ENCODE results near the gene MYB.
"Not testable (repeated sequence)": the region's sequence is repeated elsewhere in the genome, so short reads cannot be mapped to it uniquely, and the experiment has no call there.

Gene MYB

DNA sequence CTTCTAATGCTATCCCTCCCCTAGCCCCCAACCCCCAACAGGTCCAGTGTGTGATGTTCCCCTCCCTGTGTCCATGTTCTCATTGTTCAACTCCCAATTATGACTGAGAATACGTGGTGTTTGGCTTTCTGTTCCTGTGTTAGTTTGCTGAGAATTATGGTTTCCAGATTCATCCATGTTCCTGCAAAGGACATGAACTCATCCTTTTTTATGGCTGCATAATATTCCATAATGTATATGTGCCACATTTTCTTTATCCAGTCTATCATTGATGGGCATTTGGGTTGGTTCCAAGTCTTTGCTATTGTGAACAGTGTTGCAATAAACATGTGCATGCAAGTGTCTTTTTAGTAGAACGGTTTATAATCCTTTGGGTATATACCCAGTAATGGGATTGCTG is 30.6 kb upstream of the MYB start:
- H3K36me3 ChIP-seq (ENCODE audit: control insufficient read depth in 2 of 2, insufficient read depth in 1 of 2, low read length in 2 of 2); POLR2A ChIA-PET; H3K9me3 ChIP-seq (ENCODE audit: control insufficient read depth, insufficient read depth, low read depth, low read length); H3K27ac ChIP-seq (ENCODE audit: extremely low read depth, low read depth, low read length); H3K4me3 ChIP-seq (ENCODE audit: low read depth, low read length); H3K4me1 ChIP-seq (ENCODE audit: control insufficient read depth, insufficient read depth, low read length); CTCF ChIA-PET: not testable (repeated sequence)
- TF ChIP-seq, protein P1, sequence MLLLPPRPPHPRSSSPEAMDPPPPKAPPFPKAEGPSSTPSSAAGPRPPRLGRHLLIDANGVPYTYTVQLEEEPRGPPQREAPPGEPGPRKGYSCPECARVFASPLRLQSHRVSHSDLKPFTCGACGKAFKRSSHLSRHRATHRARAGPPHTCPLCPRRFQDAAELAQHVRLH (tag by site-specific recombination; IDR thresholded peaks at IDR 0.05) = 0 out of 2 replicates have a peak, but pooled peaks have one; percentile 47
- TF ChIP-seq, protein P2, sequence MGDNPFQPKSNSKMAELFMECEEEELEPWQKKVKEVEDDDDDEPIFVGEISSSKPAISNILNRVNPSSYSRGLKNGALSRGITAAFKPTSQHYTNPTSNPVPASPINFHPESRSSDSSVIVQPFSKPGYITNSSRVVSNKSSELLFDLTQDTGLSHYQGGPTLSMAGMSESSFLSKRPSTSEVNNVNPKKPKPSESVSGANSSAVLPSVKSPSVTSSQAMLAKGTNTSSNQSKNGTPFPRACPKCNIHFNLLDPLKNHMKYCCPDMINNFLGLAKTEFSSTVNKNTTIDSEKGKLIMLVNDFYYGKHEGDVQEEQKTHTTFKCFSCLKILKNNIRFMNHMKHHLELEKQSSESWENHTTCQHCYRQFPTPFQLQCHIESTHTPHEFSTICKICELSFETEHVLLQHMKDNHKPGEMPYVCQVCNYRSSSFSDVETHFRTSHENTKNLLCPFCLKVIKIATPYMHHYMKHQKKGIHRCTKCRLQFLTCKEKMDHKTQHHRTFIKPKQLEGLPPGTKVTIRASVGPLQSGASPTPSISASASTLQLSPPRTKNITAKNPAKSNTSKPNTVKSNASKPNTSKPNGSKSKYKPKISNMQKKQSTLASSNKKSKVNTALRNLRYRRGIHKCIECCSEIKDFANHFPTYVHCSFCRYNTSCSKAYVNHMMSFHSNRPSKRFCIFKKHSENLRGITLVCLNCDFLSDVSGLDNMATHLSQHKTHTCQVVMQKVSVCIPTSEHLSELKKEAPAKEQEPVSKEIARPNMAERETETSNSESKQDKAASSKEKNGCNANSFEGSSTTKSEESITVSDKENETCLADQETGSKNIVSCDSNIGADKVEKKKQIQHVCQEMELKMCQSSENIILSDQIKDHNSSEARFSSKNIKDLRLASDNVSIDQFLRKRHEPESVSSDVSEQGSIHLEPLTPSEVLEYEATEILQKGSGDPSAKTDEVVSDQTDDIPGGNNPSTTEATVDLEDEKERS (tag by site-specific recombination; IDR thresholded peaks at IDR 0.05) = 0 out of 2 replicates have a peak, but pooled peaks have one; percentile 47
- peak; percentile 89 for TF ChIP-seq ZNF146 (tag by site-specific recombination; IDR thresholded peaks at IDR 0.05)

DNA sequence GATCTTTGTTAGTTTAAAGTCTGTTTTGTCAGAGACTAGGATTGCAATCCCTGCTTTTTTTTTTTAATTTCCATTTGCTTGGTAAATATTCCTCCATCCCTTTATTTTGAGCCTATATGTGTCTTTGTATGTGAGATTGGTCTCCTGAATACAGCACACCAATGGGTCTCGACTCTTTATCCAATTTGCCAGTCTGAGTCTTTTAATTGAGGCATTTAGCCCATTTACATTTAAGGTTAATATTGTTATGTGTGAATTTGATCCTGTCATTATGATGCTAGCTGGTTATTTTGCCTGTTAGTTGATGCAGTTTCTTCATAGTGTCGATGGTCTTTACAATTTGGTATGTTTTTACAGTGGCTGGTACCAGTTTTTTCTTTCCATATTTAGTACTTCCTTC is 27.0 kb upstream of the MYB start:
- H3K27ac ChIP-seq (ENCODE audit: extremely low read depth, low read depth, low read length); POLR2A ChIA-PET; H3K4me3 ChIP-seq (ENCODE audit: low read depth, low read length); H3K36me3 ChIP-seq (ENCODE audit: control insufficient read depth in 2 of 2, insufficient read depth in 1 of 2, low read length in 2 of 2); H3K4me1 ChIP-seq (ENCODE audit: control insufficient read depth, insufficient read depth, low read length); H3K9me3 ChIP-seq (ENCODE audit: control insufficient read depth, insufficient read depth, low read depth, low read length): not testable (repeated sequence)
- TF ChIP-seq ZNF529 (tag by site-specific recombination; IDR thresholded peaks at IDR 0.05; ENCODE audit: insufficient replicate concordance) = peak; percentile 72
- CTCF ChIA-PET = interaction anchor here (0.7 kb wide), 1 partner anchor 255 kb away, joined by 4 read pairs; no protein-coding TSS in a partner anchor

DNA sequence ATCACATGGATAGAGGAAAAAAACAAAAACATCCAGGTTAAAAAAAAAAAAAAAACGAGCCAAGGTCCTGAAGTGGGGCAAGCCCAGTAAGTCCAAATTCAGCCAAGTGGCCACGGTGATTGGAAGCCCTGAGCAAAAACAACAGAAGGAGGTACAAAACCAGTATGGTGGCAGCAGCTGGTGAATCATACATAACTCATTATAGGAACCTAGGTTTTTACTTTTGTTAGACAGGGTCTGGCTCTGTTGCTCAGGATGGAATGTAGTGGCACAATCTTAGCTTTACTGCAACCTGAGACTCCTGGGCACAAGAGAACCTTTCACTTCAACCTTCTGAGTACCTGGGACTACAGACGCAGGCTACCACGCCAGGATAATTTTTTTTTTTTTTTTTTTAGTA is 22.7 kb upstream of the MYB start:
- Histone ChIP-seq H3K9me3 (ENCODE audit: control insufficient read depth, insufficient read depth, low read depth, low read length) (no peaks in the 10 kb centered on the region), H3K4me1 (ENCODE audit: control insufficient read depth, insufficient read depth, low read length) (no peaks in the 10 kb centered on the region), H3K4me3 (ENCODE audit: low read depth, low read length) (no peak overlapping the region), H3K36me3 (ENCODE audit: control insufficient read depth in 2 of 2, insufficient read depth in 1 of 2, low read length in 2 of 2) (no peaks in the 10 kb centered on the region), H3K27ac (ENCODE audit: extremely low read depth, low read depth, low read length) (no peak overlapping the region)
- CTCF ChIA-PET = interaction anchor here (0.6 to 2.4 kb wide), 4 partner anchors 9 to 14 kb away, joined by 3 to 19 read pairs (median 8); no protein-coding TSS in a partner anchor
- POLR2A ChIA-PET = no interaction called here
- TF ChIP-seq, protein P3, sequence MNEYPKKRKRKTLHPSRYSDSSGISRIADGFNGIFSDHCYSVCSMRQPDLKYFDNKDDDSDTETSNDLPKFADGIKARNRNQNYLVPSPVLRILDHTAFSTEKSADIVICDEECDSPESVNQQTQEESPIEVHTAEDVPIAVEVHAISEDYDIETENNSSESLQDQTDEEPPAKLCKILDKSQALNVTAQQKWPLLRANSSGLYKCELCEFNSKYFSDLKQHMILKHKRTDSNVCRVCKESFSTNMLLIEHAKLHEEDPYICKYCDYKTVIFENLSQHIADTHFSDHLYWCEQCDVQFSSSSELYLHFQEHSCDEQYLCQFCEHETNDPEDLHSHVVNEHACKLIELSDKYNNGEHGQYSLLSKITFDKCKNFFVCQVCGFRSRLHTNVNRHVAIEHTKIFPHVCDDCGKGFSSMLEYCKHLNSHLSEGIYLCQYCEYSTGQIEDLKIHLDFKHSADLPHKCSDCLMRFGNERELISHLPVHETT (tag by site-specific recombination; IDR thresholded peaks at IDR 0.05) = no peak
- no peak for TF ChIP-seq ZNF549 (tag by site-specific recombination; IDR thresholded peaks at IDR 0.05)

DNA sequence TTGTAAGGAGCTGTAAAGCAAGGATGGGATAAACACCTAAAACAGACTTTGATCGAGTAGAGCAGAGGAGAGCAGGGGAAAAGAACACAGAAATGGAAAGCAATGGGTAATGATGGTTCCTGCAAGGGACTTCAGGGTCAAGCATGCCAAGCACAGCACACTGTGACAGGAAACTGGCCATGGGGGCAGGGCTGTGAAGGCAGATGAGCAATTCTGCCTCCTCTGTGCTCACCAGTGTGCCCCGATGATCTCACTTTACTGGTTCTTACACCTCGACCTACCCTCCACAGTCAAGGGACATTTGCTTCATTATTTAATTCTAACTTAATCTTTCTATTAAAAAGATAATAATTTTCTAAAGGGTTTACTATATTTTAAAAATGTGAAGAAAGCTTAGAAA is 21.6 kb upstream of the MYB start:
- H3K4me3 ChIP-seq (ENCODE audit: low read depth, low read length) = no peak overlapping the region
- ChIA-PET CTCF (interaction anchor here (0.6 to 1.8 kb wide), 7 partner anchors 9 to 245 kb away, joined by 3 to 12 read pairs (median 4); no protein-coding TSS in a partner anchor), POLR2A (no interaction called here)
- no peak overlapping the region for H3K27ac ChIP-seq (ENCODE audit: extremely low read depth, low read depth, low read length)
- H3K9me3 ChIP-seq (ENCODE audit: control insufficient read depth, insufficient read depth, low read depth, low read length) = no peaks in the 10 kb centered on the region
- H3K4me1 ChIP-seq (ENCODE audit: control insufficient read depth, insufficient read depth, low read length) = no peaks in the 10 kb centered on the region
- TF ChIP-seq IKZF3 (tag by site-specific recombination; IDR thresholded peaks at IDR 0.05) = no peak
- H3K36me3 ChIP-seq (ENCODE audit: control insufficient read depth in 2 of 2, insufficient read depth in 1 of 2, low read length in 2 of 2) = no peaks in the 10 kb centered on the region

Measured in HEK293 (cell line).